GM13977 (cell line): Measurements from ENCODE around the gene HELZ.

Experiments used
- DNase-seq: peaks from one replicate; pipeline ENCODE4 v3.0.0; 2012; ENCODE audit warnings: low spot score
- in situ Hi-C: fragments of 300-500 bp; cut with MboI; formaldehyde crosslinking; loops from one replicate; pipeline ENCODE4 v1.12.0; 2022; ENCODE audit warnings: low sequenced_read_pairs, low pct_unique_long_range_greater_than_20kb, mixed read lengths, inconsistent platforms; ENCODE audit not compliant: unreplicated experiment
- TF ChIP-seq, protein P1 (sequence below): IDR thresholded peaks from 2 replicates; pipeline ENCODE4 v1.5.1; 2012; ENCODE audit warnings: mild to moderate bottlenecking, control low read depth; ENCODE audit not compliant: insufficient read depth; ENCODE audit errors: extremely low read depth, missing control alignments

Gene HELZ

DNA sequence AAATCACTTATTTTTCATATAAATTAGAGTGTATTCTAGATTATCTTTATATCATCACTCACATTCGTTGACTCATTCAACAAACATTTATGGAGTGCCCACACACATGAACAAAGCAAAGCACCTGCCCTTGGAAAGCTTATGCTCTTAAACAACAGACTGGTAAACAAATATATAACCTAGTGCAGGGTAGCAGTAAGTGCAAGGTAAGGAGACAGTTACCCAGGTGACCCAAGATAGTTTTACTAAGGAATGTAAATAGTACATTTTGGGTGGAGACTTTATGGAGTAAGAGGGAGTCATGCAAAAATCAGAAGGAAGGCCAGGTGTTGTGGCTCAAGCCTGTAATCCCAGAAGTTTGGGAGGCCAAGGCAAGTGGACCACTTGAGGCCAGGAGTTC lies 40.4 kb upstream of the HELZ start:
- in situ Hi-C loops: no loop called here
- TF ChIP-seq, protein P1, sequence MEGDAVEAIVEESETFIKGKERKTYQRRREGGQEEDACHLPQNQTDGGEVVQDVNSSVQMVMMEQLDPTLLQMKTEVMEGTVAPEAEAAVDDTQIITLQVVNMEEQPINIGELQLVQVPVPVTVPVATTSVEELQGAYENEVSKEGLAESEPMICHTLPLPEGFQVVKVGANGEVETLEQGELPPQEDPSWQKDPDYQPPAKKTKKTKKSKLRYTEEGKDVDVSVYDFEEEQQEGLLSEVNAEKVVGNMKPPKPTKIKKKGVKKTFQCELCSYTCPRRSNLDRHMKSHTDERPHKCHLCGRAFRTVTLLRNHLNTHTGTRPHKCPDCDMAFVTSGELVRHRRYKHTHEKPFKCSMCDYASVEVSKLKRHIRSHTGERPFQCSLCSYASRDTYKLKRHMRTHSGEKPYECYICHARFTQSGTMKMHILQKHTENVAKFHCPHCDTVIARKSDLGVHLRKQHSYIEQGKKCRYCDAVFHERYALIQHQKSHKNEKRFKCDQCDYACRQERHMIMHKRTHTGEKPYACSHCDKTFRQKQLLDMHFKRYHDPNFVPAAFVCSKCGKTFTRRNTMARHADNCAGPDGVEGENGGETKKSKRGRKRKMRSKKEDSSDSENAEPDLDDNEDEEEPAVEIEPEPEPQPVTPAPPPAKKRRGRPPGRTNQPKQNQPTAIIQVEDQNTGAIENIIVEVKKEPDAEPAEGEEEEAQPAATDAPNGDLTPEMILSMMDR: no peak
- DNase-seq: no peak

DNA sequence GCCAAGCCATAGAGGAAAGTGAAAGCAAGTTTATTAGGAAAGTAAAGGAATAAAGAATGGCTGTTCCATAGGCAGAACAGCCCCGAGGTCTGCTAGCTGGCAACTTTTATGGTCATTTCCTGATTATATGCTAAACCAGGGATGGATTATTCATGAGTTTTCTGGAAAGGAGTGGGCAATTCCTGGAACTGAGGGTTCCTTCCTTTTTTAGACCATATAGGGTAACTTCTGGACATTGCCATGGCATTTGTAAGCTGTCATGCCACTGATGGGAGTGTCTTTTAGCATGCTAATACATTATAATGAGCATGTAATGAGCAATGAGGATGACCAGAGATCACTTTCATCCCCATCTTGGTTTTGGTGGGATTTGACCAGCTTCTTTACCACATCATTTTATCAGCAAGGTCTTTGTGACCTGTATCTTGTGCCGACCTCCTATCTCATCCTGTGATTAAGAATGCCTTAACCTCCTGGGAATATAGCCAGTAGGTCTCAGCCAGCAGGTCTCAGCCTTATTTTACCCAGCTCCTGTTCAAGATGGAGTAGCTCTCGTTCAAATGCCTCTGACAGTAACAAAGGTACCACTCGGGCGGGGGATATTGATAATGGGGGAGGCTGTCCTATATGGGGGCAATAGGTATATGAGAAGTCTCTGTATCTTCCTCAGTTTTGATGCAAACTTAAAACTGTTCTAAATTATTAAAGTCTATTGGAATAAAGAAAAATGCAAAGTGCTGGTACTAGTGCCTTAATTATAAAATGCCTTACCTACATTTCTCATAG lies 38.9 kb upstream of the HELZ start:
- TF ChIP-seq, protein P1: no peak
- no peak for DNase-seq
- in situ Hi-C loops: no loop called here

DNA sequence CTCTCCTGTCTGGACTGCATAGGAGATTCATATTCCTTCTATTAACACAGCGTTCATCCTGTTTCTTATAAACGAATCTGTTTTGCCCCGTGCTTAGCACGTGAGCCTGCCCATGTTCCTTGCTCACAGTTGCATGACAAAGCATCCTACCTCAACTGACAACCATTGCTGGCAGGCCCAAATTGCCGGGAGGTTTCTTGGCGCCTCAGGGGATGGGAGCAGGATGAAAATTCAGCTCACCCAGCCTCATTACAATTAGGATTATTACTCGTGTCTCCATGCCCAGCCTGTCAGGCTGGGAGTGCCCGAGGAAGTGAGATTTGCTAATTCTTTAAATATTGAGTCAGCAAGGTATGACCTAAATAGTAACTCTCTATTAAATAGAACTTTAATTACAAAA lies 36.7 kb upstream of the HELZ start:
- TF ChIP-seq, protein P1: no peak
- in situ Hi-C loops: no loop called here

DNA sequence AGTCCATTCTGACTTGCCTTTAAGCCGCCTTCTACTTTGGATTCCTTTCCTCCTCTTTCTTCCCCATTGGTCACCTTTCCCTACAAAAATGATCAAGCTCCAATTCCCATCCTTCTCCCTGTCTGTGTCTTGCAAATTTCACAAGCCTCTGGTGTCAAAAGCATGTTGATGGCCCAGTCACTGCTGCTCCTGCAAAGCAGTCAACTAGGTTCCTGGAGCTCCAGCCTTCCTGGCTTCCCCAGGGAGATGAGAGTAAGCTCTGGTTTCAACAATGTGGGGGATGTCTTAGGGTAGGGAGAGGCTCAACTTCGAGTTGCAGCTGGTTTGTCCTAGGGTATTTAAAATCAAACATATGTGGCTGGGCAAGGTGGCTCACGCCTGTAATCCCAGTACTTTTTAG lies 36.1 kb upstream of the HELZ start:
- TF ChIP-seq, protein P1: no peak
- in situ Hi-C loops: no loop called here
- no peak for DNase-seq

More for the DNA sequence above, 36.7 kb upstream of the HELZ start:
- no peak for DNase-seq

DNA sequence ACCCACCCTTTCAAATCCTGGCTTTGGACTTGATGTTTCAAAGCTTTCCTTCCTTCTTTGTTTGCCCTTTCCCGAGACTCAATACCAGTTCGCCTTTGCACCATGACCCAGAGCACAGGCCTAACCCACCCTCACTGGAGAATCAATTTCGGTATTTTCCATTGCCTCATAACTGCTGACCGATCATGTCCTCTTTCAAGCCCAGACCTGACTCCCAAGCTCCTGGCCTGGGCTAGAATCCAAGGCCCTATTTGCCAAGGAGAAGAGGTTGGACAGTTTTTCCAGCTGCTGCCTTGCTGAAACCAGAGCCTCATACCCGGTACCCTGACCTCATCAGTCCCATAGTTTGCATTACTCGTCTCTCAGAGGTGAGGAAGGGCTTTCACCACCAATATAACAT lies 35.3 kb upstream of the HELZ start:
- TF ChIP-seq, protein P1: no peak
- in situ Hi-C loops: no loop called here
- DNase-seq: no peak

DNA sequence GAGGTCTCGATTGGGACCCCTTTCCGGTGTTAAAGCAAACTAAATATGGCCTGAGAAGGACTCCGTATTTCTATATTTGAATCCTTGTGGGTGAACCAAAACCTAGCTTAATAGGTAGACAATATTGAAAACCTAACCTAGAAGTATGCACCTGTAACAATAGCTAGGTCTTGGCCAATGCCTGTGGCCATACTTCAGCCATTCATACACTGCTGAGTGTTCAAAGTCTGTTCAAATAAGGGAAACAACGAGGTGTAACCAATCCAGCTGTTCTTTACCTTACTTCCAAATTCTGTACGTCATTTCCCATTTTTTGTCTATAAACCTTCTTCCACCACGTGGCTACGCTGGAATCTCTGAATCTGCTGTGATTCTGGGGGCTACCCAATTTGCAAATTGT lies 34.1 kb upstream of the HELZ start:
- in situ Hi-C loops: no loop called here
- DNase-seq: no peak
- TF ChIP-seq, protein P1: no peak
